K562 (cell line): Measurements from ENCODE around the gene MRFAP1. TPM values are rescaled to one million over a fixed set of nuclear protein-coding genes. Genes with fewer than 3 reads are reported as not detected.

Experiments used
- ATAC-seq: fragments of 200-7000 bp; cut with Tn5 transposase; 3 replicates; pipeline ENCODE4 v1.9.1; 2020; ENCODE audit warnings: moderate library complexity
- BruUV-seq: library from RNA; stranded (reverse); fragments of 400-500 nt; replicated peaks from 2 replicates; lab custom pipeline; 2021; lab: Mats Ljungman, UMichigan
- CTCF ChIA-PET: fragments of 300-600 bp; formaldehyde crosslinking; extraction: SDS; loops from one replicate; lab custom pipeline; 2021; ENCODE audit warnings: low intra/inter-chr PET ratio; lab: Yijun Ruan, JAX
- POLR2A ChIA-PET: fragments of 300-600, 350-650 bp; sonication (Branson Sonifier 250); formaldehyde crosslinking; extraction: SDS; loops from one replicate; lab custom pipeline; 2021; ENCODE audit warnings: antibody characterized with exemption, inconsistent platforms; lab: Yijun Ruan, JAX
- DNase-seq, 4 experiments: peaks; one replicate each; pipeline versions ENCODE4 v3.0.0 to v3.0.0-alpha.2; 2011 to 2018; ENCODE audit warnings: low spot score in 3 of 4, mixed read lengths in 3 of 4; ENCODE audit errors: extremely low read depth in 1 of 4
- FAIRE-seq: peaks from 2 replicates; lab custom pipeline; 2011; peaks lifted over from hg19 to GRCh38; lab: Jason Lieb, UNC
- H2AFZ ChIP-seq: 2 replicates; pipeline ENCODE4 v1.6.0; 2011; ENCODE audit warnings: low read depth, low read length, control low read depth, inconsistent platforms
- H3K27ac ChIP-seq: fragments of 200-600 bp; 3 replicates; pipeline ENCODE4 v1.8.0; 2011; ENCODE audit warnings: low read depth, mild to moderate bottlenecking, control low read depth, inconsistent platforms, low read length, moderate library complexity, mixed read lengths; ENCODE audit errors: extremely low read depth
- H3K27me3 ChIP-seq, 2 experiments: fragments of 300-600 bp in 1 of 2; 2 replicates in 1 of 2; 3 replicates in 1 of 2; pipeline versions ENCODE4 v1.6.0 to v1.8.0; 2011; ENCODE audit warnings: inconsistent platforms in 2 of 2, low read length in 2 of 2, mild to moderate bottlenecking in 1 of 2, mixed read lengths in 1 of 2, moderate library complexity in 1 of 2; ENCODE audit not compliant: control insufficient read depth in 2 of 2, insufficient read depth in 2 of 2
- H3K36me3 ChIP-seq: fragments of 300-600 bp; 3 replicates; pipeline ENCODE4 v1.8.0; 2011; ENCODE audit warnings: mild to moderate bottlenecking, low read length, inconsistent platforms; ENCODE audit not compliant: control insufficient read depth, insufficient read depth
- H3K4me1 ChIP-seq, 2 experiments: fragments of 200-600 bp in 1 of 2; replicated peaks in 1 of 2; 2 replicates in 1 of 2; 3 replicates in 1 of 2; pipeline versions ENCODE4 v1.5.1 to v1.8.0; 2011; ENCODE audit warnings: inconsistent platforms in 2 of 2, low read length in 2 of 2, mild to moderate bottlenecking in 1 of 2, mixed read lengths in 1 of 2, moderate library complexity in 1 of 2; ENCODE audit not compliant: control insufficient read depth in 2 of 2, insufficient read depth in 2 of 2
- H3K4me2 ChIP-seq: 2 replicates; pipeline ENCODE4 v1.6.1; 2011; ENCODE audit warnings: low read length, control low read depth, inconsistent platforms, mixed read lengths; ENCODE audit not compliant: insufficient read depth
- H3K4me3 ChIP-seq: fragments of 200-600 bp; sonication (generic), shearing (Covaris generic); 2 replicates; pipeline ENCODE4 v1.5.1; 2016; ENCODE audit warnings: control low read depth, inconsistent platforms
- H3K79me2 ChIP-seq: fragments of 200-600 bp; 3 replicates; pipeline ENCODE4 v1.8.0; 2011; ENCODE audit warnings: low read length, inconsistent platforms; ENCODE audit not compliant: control insufficient read depth, insufficient read depth
- H3K9ac ChIP-seq, 2 experiments: 2 replicates each; pipeline versions ENCODE4 v1.6.0 to v1.6.1; 2011; ENCODE audit warnings: low read depth in 2 of 2, low read length in 2 of 2, control low read depth in 1 of 2, inconsistent platforms in 1 of 2, mild to moderate bottlenecking in 1 of 2, mixed read lengths in 1 of 2; ENCODE audit not compliant: insufficient read depth in 1 of 2
- H3K9me1 ChIP-seq: one replicate; pipeline ENCODE4 v1.6.0; 2011; ENCODE audit warnings: inconsistent platforms, mild to moderate bottlenecking, low read length, moderate library complexity; ENCODE audit not compliant: control insufficient read depth, insufficient read depth
- H3K9me3 ChIP-seq: replicated peaks from 2 replicates; pipeline ENCODE4 v1.5.1; 2011; ENCODE audit warnings: low read depth, low read length, inconsistent platforms; ENCODE audit not compliant: control insufficient read depth, insufficient read depth
- H4K20me1 ChIP-seq: replicated peaks from 2 replicates; pipeline ENCODE4 v1.6.1; 2011; ENCODE audit warnings: low read length, inconsistent platforms, mixed read lengths; ENCODE audit not compliant: control insufficient read depth, insufficient read depth
- RBM25 ChIP-seq: fragments of 200-400 bp; formaldehyde crosslinking; IDR thresholded peaks from 2 replicates; pipeline ENCODE4 v1.6.1; 2018; ENCODE audit warnings: low read length, low read depth, moderate library complexity; ENCODE audit not compliant: severe bottlenecking
- SOX6 ChIP-seq: fragments of 450-650 bp; IDR thresholded peaks from 2 replicates; pipeline ENCODE4 v1.6.1; 2014; ENCODE audit warnings: mild to moderate bottlenecking
- ZNF146 ChIP-seq: IDR thresholded peaks from one replicate; pipeline ENCODE4 v1.6.1; 2018; ENCODE audit warnings: missing compliant biosample characterization; ENCODE audit not compliant: unreplicated experiment
- ZNF24 ChIP-seq: fragments of 450-650 bp; IDR thresholded peaks from 2 replicates; pipeline ENCODE4 v1.6.1; 2016
- ZNF668 ChIP-seq: fragments of 250-450 bp; sonication (Bioruptor Pico); IDR thresholded peaks from 2 replicates; pipeline ENCODE4 v1.8.0; 2022; ENCODE audit warnings: mild to moderate bottlenecking, inconsistent platforms
- WGBS: fragments of 100-300 bp; shearing (Covaris generic); methylation state at CpG from one replicate; pipeline ENCODE4 v1.1.6; 2016; ENCODE audit warnings: low coverage, mixed read lengths; ENCODE audit not compliant: insufficient coverage; ENCODE audit errors: missing lambda C conversion rate; 5-methylcytosine and 5-hydroxymethylcytosine counted together
- in situ Hi-C: fragments of 300-500 bp; cut with MboI; formaldehyde crosslinking; loops from 4 replicates; pipeline ENCODE4 v1.15.0; 2018; ENCODE audit warnings: inconsistent platforms, mixed read lengths
- intact Hi-C: fragments of 100-400 bp; cut with micrococcal nuclease; formaldehyde crosslinking; loops from 2 replicates; pipeline ENCODE4 v1.14.2; 2022
- polyA plus RNA-seq, 8 experiments: library from polyadenylated mRNA; depleted of rRNA in 4 of 8; stranded (reverse) in 5 of 8; unstranded in 3 of 8; fragments of >200 nt; fragmentation: Nextera tagmentation in 2 of 8; fragmentation: Illumina TruSeq in 1 of 8; extraction: Ambion mirVana in 2 of 8; extraction: Trizol in 1 of 8; gene quantifications; 2 replicates each; pipeline versions ENCODE4 v1.2.1 to v1.2.3, GENCODE V29; 2011 to 2014; ENCODE audit warnings: inconsistent platforms in 1 of 8, missing spikeins in 1 of 8
- total RNA-seq, 7 experiments: library from RNA; depleted of rRNA in 6 of 7; stranded (reverse); fragments of >200 nt in 6 of 7; fragmentation: Illumina TruSeq in 2 of 7; extraction: Trizol in 2 of 7; gene quantifications; 2 replicates each; pipeline versions ENCODE4 v1.2.1 to v1.2.3, GENCODE V29; 2011 to 2021; ENCODE audit warnings: low replicate concordance in 1 of 7

The MRFAP1 gene
- total and polyA plus RNA-seq, 9 of the 15 experiments (the other 6 are each of a cell fraction or from before 2014, with no cell fraction given): 46.0 to 270 (median 151) TPM

- no TSS peak for BruUV-seq
- DNase-seq (no peak), ATAC-seq (no peak), FAIRE-seq (no peak)
- Histone ChIP-seq H3K79me2 (no peaks in the 10 kb centered on the region), H4K20me1 (0 out of 2 replicates have a peak, but pooled peaks cover 4% of the 10 kb centered on the region), H3K9me1 (no peaks in the 10 kb centered on the region), H3K27me3 (no peaks in the 10 kb centered on the region; a peak in 1 of 5 replicates), H3K27ac (no peak overlapping the region), H3K36me3 (peaks cover 3% of the 10 kb centered on the region; the same call in 1 of the 3 replicates), H3K9ac (no peak overlapping the region), H3K4me2 (no peak overlapping the region), H3K9me3 (no peaks in the 10 kb centered on the region), H3K4me1 (peaks cover 0 to 4% of the 10 kb centered on the region in 2 experiments; a peak in 1 of 5 replicates), H3K4me3 (no peak overlapping the region), H2AFZ (no peak overlapping the region)
- in situ Hi-C loops (no loop called here), intact Hi-C loops (no loop called here)
- TF ChIP-seq ZNF24 (peak; percentile 14; the same call in 1 of the 2 replicates), ZNF668 (CRISPR knock-in tag) (no peak), SOX6 (no peak), RBM25 (peak; percentile 21), ZNF146 (CRISPR knock-in tag) (peak; percentile 84)
- CTCF ChIA-PET: no interaction called here
- POLR2A ChIA-PET: interaction anchor here (0.6 to 1.9 kb wide), 3 partner anchors 10 to 35 kb away, joined by 3 to 5 read pairs (median 3); no protein-coding TSS in a partner anchor
- 43% methylated on average over 13 of the region's 13 CpGs for WGBS
These were observed 33.0 kb upstream of the MRFAP1 start for GRCh38 chr4:6607368-6608055.
